Mesenchymal stem cell (in vitro differentiated cells and primary cell): ENCODE data around the gene TSC1.

Experiments used
- DNase-seq: peaks from one replicate; pipeline ENCODE4 v3.0.0-alpha.2; 2013
- H2AFZ ChIP-seq: one replicate; pipeline ENCODE4 v1.6.1; 2013; ENCODE audit warnings: low read depth, mild to moderate bottlenecking, control low read depth, inconsistent platforms, low read length, moderate library complexity
- H2AK5ac ChIP-seq: 2 replicates; pipeline ENCODE4 v1.6.1; 2013; ENCODE audit warnings: low read length, moderate library complexity, mild to moderate bottlenecking, inconsistent platforms; ENCODE audit not compliant: severe bottlenecking
- H2BK120ac ChIP-seq: one replicate; pipeline ENCODE4 v1.6.1; 2013; ENCODE audit warnings: low read depth, mild to moderate bottlenecking, inconsistent platforms, low read length, moderate library complexity
- H2BK12ac ChIP-seq, 2 experiments: one replicate each; pipeline ENCODE4 v1.6.1; 2013; ENCODE audit warnings: inconsistent platforms in 2 of 2, low read length in 2 of 2, mild to moderate bottlenecking in 2 of 2, moderate library complexity in 2 of 2, control low read depth in 1 of 2
- H2BK15ac ChIP-seq: one replicate; pipeline ENCODE4 v1.6.1; 2013; ENCODE audit warnings: mild to moderate bottlenecking, low read depth, inconsistent platforms; ENCODE audit not compliant: poor library complexity, severe bottlenecking
- H2BK5ac ChIP-seq: 2 replicates; pipeline ENCODE4 v1.6.1; 2013; ENCODE audit warnings: low read depth, mild to moderate bottlenecking, low read length, control low read depth, inconsistent platforms; ENCODE audit not compliant: poor library complexity, severe bottlenecking
- H3K14ac ChIP-seq, 2 experiments: one replicate each; pipeline ENCODE4 v1.6.1; 2013; ENCODE audit warnings: inconsistent platforms in 2 of 2, low read length in 2 of 2, control low read depth in 1 of 2, mild to moderate bottlenecking in 1 of 2, moderate library complexity in 1 of 2
- H3K18ac ChIP-seq, 2 experiments: one replicate each; pipeline ENCODE4 v1.6.1; 2013; ENCODE audit warnings: inconsistent platforms in 2 of 2, low read length in 2 of 2, control low read depth in 1 of 2, low read depth in 1 of 2, mild to moderate bottlenecking in 1 of 2
- H3K23ac ChIP-seq, 2 experiments: one replicate each; pipeline ENCODE4 v1.6.1; 2013; ENCODE audit warnings: inconsistent platforms in 2 of 2, low read length in 2 of 2, mild to moderate bottlenecking in 2 of 2, moderate library complexity in 2 of 2, control low read depth in 1 of 2
- H3K27ac ChIP-seq: 2 replicates; pipeline ENCODE4 v1.5.1; 2013; ENCODE audit warnings: mild to moderate bottlenecking, moderate library complexity, low read length, control low read depth, inconsistent platforms; ENCODE audit not compliant: poor library complexity, severe bottlenecking
- H3K27me3 ChIP-seq, 2 experiments: 2 replicates each; pipeline versions ENCODE4 v1.6.1 to v1.7.0; 2013; ENCODE audit warnings: low read length in 2 of 2, mild to moderate bottlenecking in 2 of 2, moderate library complexity in 2 of 2, control low read depth in 1 of 2, inconsistent platforms in 1 of 2; ENCODE audit not compliant: control insufficient read depth in 1 of 2, insufficient read depth in 1 of 2
- H3K36me3 ChIP-seq, 2 experiments: 2 replicates each; pipeline versions ENCODE4 v1.6.1 to v1.7.0; 2013; ENCODE audit warnings: low read length in 2 of 2, control low read depth in 1 of 2, inconsistent platforms in 1 of 2, low read depth in 1 of 2, mild to moderate bottlenecking in 1 of 2; ENCODE audit not compliant: insufficient read depth in 2 of 2, control insufficient read depth in 1 of 2
- H3K4ac ChIP-seq, 2 experiments: one replicate each; pipeline ENCODE4 v1.6.1; 2013; ENCODE audit warnings: inconsistent platforms in 2 of 2, low read length in 2 of 2, mild to moderate bottlenecking in 2 of 2, moderate library complexity in 2 of 2, control low read depth in 1 of 2, low read depth in 1 of 2
- H3K4me1 ChIP-seq: 2 replicates; pipeline ENCODE4 v1.6.1; 2013; ENCODE audit warnings: low read depth, low read length, control low read depth; ENCODE audit not compliant: control insufficient read depth, insufficient read depth
- H3K4me2 ChIP-seq: 2 replicates; pipeline ENCODE4 v1.6.1; 2013; ENCODE audit warnings: low read length, mild to moderate bottlenecking, inconsistent platforms; ENCODE audit not compliant: poor library complexity, severe bottlenecking
- H3K4me3 ChIP-seq, 2 experiments: 2 replicates each; pipeline versions ENCODE4 v1.5.1 to v1.7.0; 2013; ENCODE audit warnings: low read length in 2 of 2, mild to moderate bottlenecking in 2 of 2, control low read depth in 1 of 2, low read depth in 1 of 2; ENCODE audit not compliant: insufficient read depth in 1 of 2
- H3K79me1 ChIP-seq: replicated peaks from 2 replicates; pipeline ENCODE4 v1.6.1; 2013; ENCODE audit warnings: mild to moderate bottlenecking, control low read depth, low read length, inconsistent platforms; ENCODE audit not compliant: poor library complexity, severe bottlenecking
- H3K9ac ChIP-seq: 2 replicates; pipeline ENCODE4 v1.7.0; 2013; ENCODE audit warnings: mild to moderate bottlenecking, low read length, moderate library complexity
- H3K9me3 ChIP-seq: 2 replicates; pipeline ENCODE4 v1.7.0; 2013; ENCODE audit warnings: mild to moderate bottlenecking, low read length; ENCODE audit not compliant: control insufficient read depth
- H4K8ac ChIP-seq: one replicate; pipeline ENCODE4 v1.6.1; 2013; ENCODE audit warnings: inconsistent platforms, mild to moderate bottlenecking, low read length, moderate library complexity
- H4K91ac ChIP-seq: one replicate; pipeline ENCODE4 v1.6.1; 2013; ENCODE audit warnings: mild to moderate bottlenecking, low read length, inconsistent platforms
- WGBS: methylation state at CpG from one replicate; pipeline ENCODE4 v1.1.7; 2013; ENCODE audit warnings: mixed read lengths; 5-methylcytosine and 5-hydroxymethylcytosine counted together

The TSC1 gene

DNA sequence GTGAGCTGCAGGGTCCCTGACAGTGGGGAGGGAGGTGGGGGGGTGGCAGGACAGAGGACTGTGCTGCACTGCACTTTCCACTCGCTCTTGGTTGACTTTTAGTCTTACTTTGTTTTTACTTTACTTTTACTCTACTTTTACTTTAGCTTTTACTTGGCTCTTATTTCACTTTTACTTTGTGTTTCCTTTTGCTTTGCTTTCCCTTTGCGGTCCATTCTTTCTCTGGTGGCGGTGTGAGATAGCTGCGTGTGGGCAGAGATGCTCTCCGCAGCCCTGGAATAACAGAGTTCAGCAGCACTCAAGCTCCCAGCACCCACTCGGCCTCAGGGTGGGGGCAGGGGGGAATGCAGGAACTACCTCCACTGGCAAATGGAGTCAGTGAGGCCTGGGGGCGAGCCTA is 71.0 kb downstream of the TSC1 start:
- Histone ChIP-seq H3K4ac (no peak overlapping the region), H2BK15ac (no peak overlapping the region), H3K4me3 (no peak overlapping the region), H2AFZ (no peak overlapping the region), H3K23ac (no peak overlapping the region), H3K4me2 (no peak overlapping the region), H3K4me1 (peaks cover 8% of the 10 kb centered on the region), H3K36me3 (no peaks in the 10 kb centered on the region), H4K8ac (no peak overlapping the region), H3K27ac (no peak overlapping the region), H3K9ac (no peak overlapping the region), H3K9me3 (no peaks in the 10 kb centered on the region), H3K79me1 (peaks cover 4% of the 10 kb centered on the region), H2BK12ac (no peak overlapping the region), H3K27me3 (peaks cover 3 to 37% of the 10 kb centered on the region in 2 experiments), H3K14ac (no peak overlapping the region), H3K18ac (no peak overlapping the region), H4K91ac (no peak overlapping the region), H2AK5ac (no peak overlapping the region), H2BK5ac (no peak overlapping the region), H2BK120ac (no peak overlapping the region)
- DNase-seq: no peak
- 82% methylated on average over 6 of the region's 7 CpGs for WGBS

DNA sequence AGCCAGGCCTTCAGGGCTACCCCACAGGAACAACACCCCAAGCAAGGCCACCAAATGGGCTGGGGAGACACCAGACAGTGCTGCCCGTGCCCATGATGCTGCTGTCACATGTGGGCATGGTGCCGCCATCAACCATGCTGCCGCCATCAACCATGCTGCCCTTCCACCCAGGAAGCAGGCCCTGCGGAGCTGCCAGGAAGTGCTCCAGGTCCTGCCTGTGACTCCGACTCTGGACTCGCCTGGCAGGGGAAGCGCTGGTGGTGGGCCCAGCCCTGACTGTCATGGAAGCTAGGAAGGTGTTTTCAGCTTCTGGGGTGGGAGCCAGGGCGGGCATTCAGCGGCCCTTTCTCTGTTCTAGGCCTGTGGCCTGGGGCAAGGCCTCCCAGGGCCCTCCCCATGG is 75.2 kb downstream of the TSC1 start:
- DNase-seq: no peak
- WGBS: 85% methylated on average over 9 of the region's 9 CpGs
- Histone ChIP-seq H2BK120ac (no peak overlapping the region), H2AK5ac (no peak overlapping the region), H3K4ac (no peak overlapping the region), H2BK12ac (no peak overlapping the region), H3K4me3 (no peak overlapping the region), H3K4me1 (no peaks in the 10 kb centered on the region), H3K36me3 (no peaks in the 10 kb centered on the region), H4K91ac (no peak overlapping the region), H3K14ac (peak overlapping the region in 1 of 2 experiments; percentile 62), H3K27ac (no peak overlapping the region), H3K18ac (no peak overlapping the region), H3K9me3 (no peaks in the 10 kb centered on the region), H4K8ac (no peak overlapping the region), H3K79me1 (no peaks in the 10 kb centered on the region), H2BK5ac (no peak overlapping the region), H2AFZ (no peak overlapping the region), H3K9ac (no peak overlapping the region), H3K23ac (no peak overlapping the region), H3K4me2 (no peak overlapping the region), H2BK15ac (no peak overlapping the region), H3K27me3 (peaks cover 9 to 35% of the 10 kb centered on the region in 2 experiments)

DNA sequence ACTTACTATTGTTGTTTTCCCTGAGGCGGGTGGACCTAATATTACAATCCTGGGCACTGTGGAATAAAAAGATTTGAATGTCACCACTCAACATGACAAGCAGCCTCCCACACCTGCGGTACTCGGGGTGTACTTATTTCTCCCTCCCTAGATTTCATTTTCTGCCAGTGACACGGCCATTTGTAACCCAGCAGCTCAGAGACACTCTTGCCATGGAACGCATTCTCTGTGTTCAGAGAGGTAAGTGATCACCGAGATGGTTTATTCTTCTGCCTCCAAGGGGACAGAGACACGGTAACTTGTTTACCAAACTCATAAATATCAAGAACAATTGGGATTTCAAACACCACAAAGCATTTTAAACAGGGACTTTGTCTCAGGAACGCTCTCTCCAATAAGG is 77.5 kb downstream of the TSC1 start:
- H4K91ac ChIP-seq: no peak overlapping the region
- no peak overlapping the region for H2BK5ac ChIP-seq
- H3K4me1 ChIP-seq: no peaks in the 10 kb centered on the region
- WGBS: 83% methylated on average over 8 of the region's 8 CpGs
- H3K4ac ChIP-seq: no peak overlapping the region
- H2AFZ ChIP-seq: no peak overlapping the region
- no peak overlapping the region for H3K4me3 ChIP-seq
- H4K8ac ChIP-seq: no peak overlapping the region
- no peak overlapping the region for H2BK15ac ChIP-seq
- H2BK120ac ChIP-seq: no peak overlapping the region
- H3K36me3 ChIP-seq: no peaks in the 10 kb centered on the region
- no peak overlapping the region for H3K18ac ChIP-seq
- no peaks in the 10 kb centered on the region for H3K79me1 ChIP-seq
- peaks cover 11 to 35% of the 10 kb centered on the region in 2 experiments for H3K27me3 ChIP-seq
- no peaks in the 10 kb centered on the region for H3K9me3 ChIP-seq
- no peak overlapping the region for H3K4me2 ChIP-seq
- no peak overlapping the region for H3K14ac ChIP-seq
- no peak overlapping the region for H3K23ac ChIP-seq
- H2AK5ac ChIP-seq: no peak overlapping the region
- no peak overlapping the region for H2BK12ac ChIP-seq
- no peak for DNase-seq
- H3K27ac ChIP-seq: no peak overlapping the region
- H3K9ac ChIP-seq: no peak overlapping the region

DNA sequence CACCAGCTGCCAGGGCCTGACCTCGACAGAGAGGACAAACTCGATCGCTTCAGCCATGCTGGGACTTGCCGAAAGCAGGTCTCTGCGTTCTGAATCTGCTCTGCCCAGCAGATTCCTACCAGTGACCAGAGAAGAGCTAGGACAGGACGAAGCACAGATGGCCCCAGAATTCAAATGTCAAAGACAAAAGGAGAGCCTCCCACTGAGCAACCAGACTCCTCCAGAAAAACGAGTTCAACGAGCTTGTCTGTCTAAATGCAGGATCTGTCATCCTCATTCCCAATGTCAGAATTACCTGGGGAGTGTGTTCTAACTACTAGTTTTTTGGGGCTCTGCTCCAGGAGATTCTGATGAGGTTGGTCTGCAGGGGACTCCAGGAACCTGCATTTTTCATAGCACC is 79.7 kb downstream of the TSC1 start:
- Histone ChIP-seq H3K4me3 (no peak overlapping the region), H2BK15ac (no peak overlapping the region), H3K18ac (no peak overlapping the region), H3K79me1 (no peaks in the 10 kb centered on the region), H2AK5ac (no peak overlapping the region), H2AFZ (no peak overlapping the region), H3K27me3 (peaks cover 17 to 39% of the 10 kb centered on the region in 2 experiments), H3K4me1 (no peaks in the 10 kb centered on the region), H2BK12ac (no peak overlapping the region), H4K8ac (no peak overlapping the region), H3K9me3 (no peaks in the 10 kb centered on the region), H2BK5ac (no peak overlapping the region), H4K91ac (no peak overlapping the region), H3K4me2 (no peak overlapping the region), H3K14ac (no peak overlapping the region), H3K36me3 (no peaks in the 10 kb centered on the region), H2BK120ac (no peak overlapping the region), H3K23ac (no peak overlapping the region), H3K9ac (no peak overlapping the region), H3K27ac (no peak overlapping the region), H3K4ac (no peak overlapping the region)
- 86% methylated on average over 6 of the region's 8 CpGs for WGBS
- no peak for DNase-seq
